SH-SY5Y (cell line): ENCODE measurements around the gene SYNGR2.

Experiments
- GATA2 ChIP-seq: IDR thresholded peaks from 2 replicates; pipeline ENCODE4 v1.6.1; 2011; ENCODE audit warnings: mild to moderate bottlenecking, low read depth, low read length
- GATA3 ChIP-seq: IDR thresholded peaks from 2 replicates; pipeline ENCODE4 v1.6.1; 2011; ENCODE audit warnings: low read depth, mild to moderate bottlenecking, low read length, moderate library complexity

- TF ChIP-seq GATA3 = no peak
- no peak for TF ChIP-seq GATA2
These were observed 29.9 kb upstream of the SYNGR2 start for GRCh38 chr17:78138204-78139060.
